IMR-90 (cell line): ENCODE measurements around the gene LY6G6F. TPM values are rescaled to one million over a fixed set of nuclear protein-coding genes. Genes with fewer than 3 reads are reported as not detected.

Experiments
- ATAC-seq: fragments of 200-7000 bp; cut with Tn5 transposase; 2 replicates; pipeline ENCODE4 v1.9.1; 2020; ENCODE audit warnings: low read depth, mild to moderate bottlenecking, moderate library complexity
- BruUV-seq: library from RNA; stranded (reverse); fragments of 400-500 nt; replicated peaks from 2 replicates; lab custom pipeline; 2021; lab: Mats Ljungman, UMichigan
- CTCF ChIA-PET: fragments of 300-600 bp; formaldehyde crosslinking; extraction: SDS; loops from one replicate; lab custom pipeline; 2021; ENCODE audit warnings: antibody characterized with exemption; lab: Yijun Ruan, JAX
- POLR2A ChIA-PET: fragments of 300-600 bp; sonication (Branson Sonifier 250); formaldehyde crosslinking; loops from one replicate; lab custom pipeline; 2022; ENCODE audit warnings: antibody characterized with exemption; ENCODE audit not compliant: unreplicated experiment; lab: Charles Lee
- DNase-seq: peaks from one replicate; pipeline ENCODE4 v3.0.0; 2013
- H2AFZ ChIP-seq: replicated peaks from 2 replicates; pipeline ENCODE3; 2013; ENCODE audit warnings: low read length, mild to moderate bottlenecking; ENCODE audit not compliant: poor library complexity
- H2AK5ac ChIP-seq: 2 replicates; pipeline ENCODE4 v1.6.1; 2013; ENCODE audit warnings: low read depth, low read length, inconsistent platforms
- H2AK9ac ChIP-seq: replicated peaks from 2 replicates; pipeline ENCODE3; 2013; ENCODE audit warnings: mild to moderate bottlenecking, low read depth, low read length, moderate library complexity; ENCODE audit not compliant: poor library complexity
- H2BK120ac ChIP-seq: 2 replicates; pipeline ENCODE4 v1.6.1; 2013; ENCODE audit warnings: low read depth, low read length, inconsistent platforms
- H2BK15ac ChIP-seq: 3 replicates; pipeline ENCODE4 v1.6.1; 2013; ENCODE audit warnings: low read depth, low read length, inconsistent platforms
- H2BK20ac ChIP-seq: 2 replicates; pipeline ENCODE4 v1.6.1; 2013; ENCODE audit warnings: low read depth, mild to moderate bottlenecking, inconsistent platforms, low read length, moderate library complexity
- H2BK5ac ChIP-seq: 2 replicates; pipeline ENCODE4 v1.6.1; 2013; ENCODE audit warnings: mild to moderate bottlenecking, low read depth, low read length, inconsistent platforms; ENCODE audit not compliant: poor library complexity, severe bottlenecking
- H3K14ac ChIP-seq: replicated peaks from 2 replicates; pipeline ENCODE4 v1.6.1; 2013; ENCODE audit warnings: low read depth, low read length, inconsistent platforms
- H3K18ac ChIP-seq: 2 replicates; pipeline ENCODE4 v1.6.1; 2013; ENCODE audit warnings: low read depth, low read length, control low read depth
- H3K23ac ChIP-seq: 2 replicates; pipeline ENCODE4 v1.6.1; 2013; ENCODE audit warnings: low read depth, low read length, inconsistent platforms
- H3K27ac ChIP-seq: 2 replicates; pipeline ENCODE4 v1.5.1; 2013; ENCODE audit warnings: mild to moderate bottlenecking, control low read depth, low read length; ENCODE audit not compliant: insufficient read depth
- H3K27me3 ChIP-seq: 2 replicates; pipeline ENCODE4 v1.6.1; 2013; ENCODE audit warnings: low read length; ENCODE audit not compliant: control insufficient read depth, insufficient read depth
- H3K36me3 ChIP-seq: 2 replicates; pipeline ENCODE4 v1.6.1; 2013; ENCODE audit warnings: low read length, mixed read lengths; ENCODE audit not compliant: control insufficient read depth, insufficient read depth
- H3K4ac ChIP-seq: 2 replicates; pipeline ENCODE4 v1.6.1; 2013; ENCODE audit warnings: low read depth, low read length, inconsistent platforms
- H3K4me1 ChIP-seq: 2 replicates; pipeline ENCODE4 v1.6.1; 2013; ENCODE audit warnings: low read length, mixed read lengths; ENCODE audit not compliant: control insufficient read depth, insufficient read depth
- H3K4me2 ChIP-seq: 2 replicates; pipeline ENCODE4 v1.6.1; 2013; ENCODE audit warnings: low read depth, mild to moderate bottlenecking, control low read depth, low read length, moderate library complexity
- H3K4me3 ChIP-seq: 2 replicates; pipeline ENCODE4 v1.5.1; 2013; ENCODE audit warnings: low read depth, mild to moderate bottlenecking, control low read depth, low read length, moderate library complexity; ENCODE audit not compliant: insufficient read depth
- H3K56ac ChIP-seq: 2 replicates; pipeline ENCODE4 v1.6.1; 2013; ENCODE audit warnings: low read length, inconsistent platforms; ENCODE audit not compliant: insufficient read depth; ENCODE audit errors: extremely low read depth
- H3K79me1 ChIP-seq, 2 experiments: 2 replicates each; pipeline ENCODE4 v1.6.1; 2013; ENCODE audit warnings: low read length in 2 of 2, inconsistent platforms in 1 of 2, low read depth in 1 of 2
- H3K9ac ChIP-seq: 2 replicates; pipeline ENCODE4 v1.6.1; 2013; ENCODE audit warnings: low read depth, low read length, control low read depth
- H3K9me1 ChIP-seq: 2 replicates; pipeline ENCODE4 v1.6.1; 2013; ENCODE audit warnings: low read length, inconsistent platforms; ENCODE audit not compliant: insufficient read depth
- H3K9me3 ChIP-seq: 2 replicates; pipeline ENCODE4 v1.6.1; 2013; ENCODE audit warnings: low read length; ENCODE audit not compliant: control insufficient read depth, insufficient read depth
- H4K20me1 ChIP-seq: 2 replicates; pipeline ENCODE4 v1.6.1; 2013; ENCODE audit warnings: low read length, inconsistent platforms; ENCODE audit not compliant: insufficient read depth
- H4K5ac ChIP-seq: 2 replicates; pipeline ENCODE4 v1.6.1; 2013; ENCODE audit warnings: mild to moderate bottlenecking, low read depth, low read length, control low read depth
- H4K8ac ChIP-seq, 2 experiments: 2 replicates each; pipeline ENCODE4 v1.6.1; 2013; ENCODE audit warnings: low read depth in 2 of 2, low read length in 2 of 2, control low read depth in 1 of 2, inconsistent platforms in 1 of 2
- H4K91ac ChIP-seq: 2 replicates; pipeline ENCODE4 v1.6.1; 2013; ENCODE audit warnings: low read depth, low read length, inconsistent platforms; ENCODE audit not compliant: insufficient read depth
- MAZ ChIP-seq: IDR thresholded peaks from 2 replicates; pipeline ENCODE4 v1.6.1; 2012; ENCODE audit warnings: low read depth, mild to moderate bottlenecking, low read length, improper control_type of control experiment, moderate library complexity, borderline replicate concordance
- POLR2A ChIP-seq: IDR thresholded peaks from 2 replicates; pipeline ENCODE4 v1.6.1; 2012; ENCODE audit warnings: mild to moderate bottlenecking, low read depth, low read length
- WGBS, 2 experiments: methylation state at CpG; one replicate each; pipeline versions ENCODE4 v1.1.5 to v1.1.7; 2013; ENCODE audit warnings: missing lambda C conversion rate in 2 of 2; ENCODE audit not compliant: insufficient read length in 1 of 2; ENCODE audit errors: extremely low coverage in 2 of 2; 5-methylcytosine and 5-hydroxymethylcytosine counted together
- dilution Hi-C: fragments of 300-500 bp; cut with HindIII; formaldehyde crosslinking; loops from one replicate; pipeline ENCODE4 v1.14.3; 2018; ENCODE audit warnings: low sequenced_read_pairs; ENCODE audit not compliant: unreplicated experiment
- in situ Hi-C: fragments of 300-500 bp; cut with MboI; formaldehyde crosslinking; loops from 3 replicates; pipeline ENCODE4 v1.14.3; 2019; ENCODE audit warnings: low sequenced_read_pairs, inconsistent platforms, mixed read lengths
- intact Hi-C: fragments of 100-400 bp; cut with micrococcal nuclease; formaldehyde crosslinking; loops from 2 replicates; pipeline ENCODE4 v1.10.0; 2022
- polyA plus RNA-seq, 3 experiments: library from polyadenylated mRNA; depleted of rRNA; stranded (reverse); fragments of >200 nt; gene quantifications; 2 replicates each; pipeline ENCODE4 v1.2.3, GENCODE V29; 2012; ENCODE audit warnings: low replicate concordance in 1 of 3
- total RNA-seq: library from RNA; depleted of rRNA; stranded (reverse); fragments of >200 nt; gene quantifications from 2 replicates; pipeline ENCODE4 v1.2.3, GENCODE V29; 2012

LY6G6F gene
- total and polyA plus RNA-seq, 2 of the 4 experiments (the other 2 are of a cell fraction) = not detected

GRCh38 chr6:31659649-31660380 is 46.9 kb upstream of the LY6G6F start:
- peak overlapping the region; percentile 92 for H3K4me3 ChIP-seq
- BruUV-seq = TSS peak; percentile 43
- H3K4me2 ChIP-seq = peak overlapping the region; percentile 87
- no peaks in the 10 kb centered on the region for H3K27me3 ChIP-seq
- H2BK5ac ChIP-seq = peak overlapping the region; percentile 78
- POLR2A ChIA-PET = interaction anchor here (1.0 to 1.1 kb wide), 2 partner anchors 43 to 161 kb away, joined by 3 read pairs; partner anchors contain the start of gene ABHD16A
- peak overlapping the region; percentile 90 for H2AK9ac ChIP-seq
- H2BK15ac ChIP-seq = no peak overlapping the region
- H3K4ac ChIP-seq = peak overlapping the region; percentile 88
- H3K18ac ChIP-seq = peak overlapping the region; percentile 47; the same call in 1 of the 2 replicates
- ATAC-seq (no peak; the same call in 1 of the 2 replicates), DNase-seq (peak; percentile 23)
- TF ChIP-seq MAZ (no peak), POLR2A (no peak; the same call in 1 of the 2 replicates)
- peaks cover 17% of the 10 kb centered on the region; the same call in 1 of the 2 replicates for H3K9me1 ChIP-seq
- H2AK5ac ChIP-seq = peak overlapping the region; percentile 89
- H2BK20ac ChIP-seq = no peak overlapping the region
- H3K56ac ChIP-seq = peak overlapping the region; percentile 90
- H3K14ac ChIP-seq = peak overlapping the region; percentile 95
- in situ Hi-C loops (no loop called here), dilution Hi-C loops (no loop called here), intact Hi-C loops (loop anchor here (5.0 kb wide), 1 partner anchor 172 kb away; no protein-coding TSS in a partner anchor)
- H3K9ac ChIP-seq = peak overlapping the region; percentile 98
- peaks cover 15% of the 10 kb centered on the region for H3K36me3 ChIP-seq
- H3K23ac ChIP-seq = peak overlapping the region; percentile 57
- H3K4me1 ChIP-seq = peaks cover 21% of the 10 kb centered on the region
- peak overlapping the region; percentile 89 for H2AFZ ChIP-seq
- H3K9me3 ChIP-seq = no peaks in the 10 kb centered on the region
- WGBS, 2 experiments = 39% methylated on average over 7 of the region's 13 CpGs; no CpG with 5 or more reads in 1 of the 2 experiments
- H3K79me1 ChIP-seq = peaks cover 26 to 80% of the 10 kb centered on the region in 2 experiments; a peak in 3 of 4 replicates
- H4K91ac ChIP-seq = peak overlapping the region; percentile 86
- H3K27ac ChIP-seq = peak overlapping the region; percentile 93
- H4K5ac ChIP-seq = peak overlapping the region; percentile 57
- peaks cover 17% of the 10 kb centered on the region for H4K20me1 ChIP-seq
- H4K8ac ChIP-seq = peak overlapping the region; percentile 82 to 95
- peak overlapping the region; percentile 18; the same call in 1 of the 2 replicates for H2BK120ac ChIP-seq
- CTCF ChIA-PET = no interaction called here
